GM12878 (cell line): ENCODE data around the gene RARRES1. TPM values are rescaled to one million over a fixed set of nuclear protein-coding genes. Genes with fewer than 3 reads are reported as not detected.
A peak's percentile ranks its signal among the peaks of the same experiment; 100 is the strongest.

ENCODE experiments used
- ATAC-seq: fragments of 200-7000 bp; cut with Tn5 transposase; 3 replicates; pipeline ENCODE4 v1.9.1; 2020; ENCODE audit warnings: mild to moderate bottlenecking, moderate library complexity
- BruUV-seq: library from RNA; stranded (reverse); fragments of 400-500 nt; replicated peaks from 2 replicates; lab custom pipeline; 2021; lab: Mats Ljungman, UMichigan
- CTCF ChIA-PET: fragments of 300-600 bp; sonication (Branson Sonifier 250); formaldehyde crosslinking; extraction: SDS; loops from one replicate; lab custom pipeline; 2021; ENCODE audit warnings: inconsistent platforms; lab: Yijun Ruan, JAX
- POLR2A ChIA-PET: fragments of 350-600 bp; formaldehyde crosslinking; extraction: SDS; loops from one replicate; lab custom pipeline; 2021; ENCODE audit warnings: inconsistent platforms; lab: Charles Lee
- RAD21 ChIA-PET: fragments of 300-600 bp; sonication (Branson Sonifier 250); formaldehyde crosslinking; loops from one replicate; lab custom pipeline; 2023; ENCODE audit warnings: antibody characterized with exemption; ENCODE audit not compliant: unreplicated experiment; lab: Charles Lee
- SMC1A ChIA-PET: fragments of 300-600 bp; sonication (Branson Sonifier 250); formaldehyde crosslinking; loops from one replicate; lab custom pipeline; 2023; ENCODE audit not compliant: unreplicated experiment, uncharacterized antibody; lab: Charles Lee
- DNase-seq: peaks from one replicate; pipeline ENCODE4 v3.0.0-alpha.2; 2011; ENCODE audit warnings: low read depth, low spot score
- FAIRE-seq: peaks from 3 replicates; lab custom pipeline; 2011; peaks lifted over from hg19 to GRCh38; lab: Jason Lieb, UNC
- H2AFZ ChIP-seq: 2 replicates; pipeline ENCODE4 v1.6.0; 2011; ENCODE audit warnings: low read depth, low read length, control low read depth; ENCODE audit not compliant: control insufficient read depth
- H3K27ac ChIP-seq: 2 replicates; pipeline ENCODE4 v1.5.1; 2011; ENCODE audit warnings: control low read depth; ENCODE audit not compliant: control insufficient read depth, insufficient read depth
- H3K27me3 ChIP-seq, 2 experiments: replicated peaks in 1 of 2; 2 replicates each; pipeline versions ENCODE4 v1.6.0 to v1.6.1; 2011; ENCODE audit warnings: low read length in 1 of 2; ENCODE audit not compliant: control insufficient read depth in 2 of 2, insufficient read depth in 2 of 2
- H3K36me3 ChIP-seq, 2 experiments: 2 replicates each; pipeline ENCODE4 v1.5.1; 2011; ENCODE audit warnings: low read length in 1 of 2; ENCODE audit not compliant: control insufficient read depth in 2 of 2, insufficient read depth in 2 of 2
- H3K4me1 ChIP-seq: 2 replicates; pipeline ENCODE4 v1.6.1; 2011; ENCODE audit warnings: mild to moderate bottlenecking, low read length, moderate library complexity, mixed read lengths; ENCODE audit not compliant: control insufficient read depth, insufficient read depth
- H3K4me2 ChIP-seq: 2 replicates; pipeline ENCODE4 v1.6.0; 2011; ENCODE audit warnings: control low read depth; ENCODE audit not compliant: control insufficient read depth, insufficient read depth
- H3K4me3 ChIP-seq: fragments of 200-600 bp; sonication (generic); 2 replicates; pipeline ENCODE4 v1.5.1; 2016
- H3K79me2 ChIP-seq: 2 replicates; pipeline ENCODE4 v1.6.0; 2011; ENCODE audit warnings: low read length; ENCODE audit not compliant: control insufficient read depth, insufficient read depth
- H3K9ac ChIP-seq: 2 replicates; pipeline ENCODE4 v1.8.0; 2011; ENCODE audit warnings: low read length, control low read depth, mixed read lengths; ENCODE audit not compliant: control insufficient read depth, insufficient read depth
- H3K9me3 ChIP-seq: replicated peaks from 3 replicates; pipeline ENCODE4 v1.5.1; 2011; ENCODE audit warnings: mild to moderate bottlenecking, low read length; ENCODE audit not compliant: control insufficient read depth, insufficient read depth
- H4K20me1 ChIP-seq: 2 replicates; pipeline ENCODE4 v1.6.0; 2011; ENCODE audit not compliant: control insufficient read depth, insufficient read depth
- BHLHE40 ChIP-seq, 2 experiments: fragments of 450-650 bp in 1 of 2; IDR thresholded peaks; 2 replicates each; pipeline ENCODE4 v1.6.1; 2011 to 2017; ENCODE audit warnings: low read depth in 2 of 2, borderline replicate concordance in 1 of 2, improper control_type of control experiment in 1 of 2, low read length in 1 of 2, mild to moderate bottlenecking in 1 of 2
- CBX5 ChIP-seq: sonication (generic); IDR thresholded peaks from 2 replicates; pipeline ENCODE4 v1.6.1; 2016; ENCODE audit warnings: low read depth, moderate library complexity, mild to moderate bottlenecking, inconsistent platforms
- EZH2 ChIP-seq: IDR thresholded peaks from 2 replicates; pipeline ENCODE4 v1.6.1; 2012; ENCODE audit warnings: low read depth, mild to moderate bottlenecking, control low read depth, inconsistent platforms, low read length, borderline replicate concordance; ENCODE audit not compliant: control insufficient read depth
- NFXL1 ChIP-seq: fragments of 450-650 bp; IDR thresholded peaks from 2 replicates; pipeline ENCODE4 v1.6.1; 2017; ENCODE audit warnings: antibody characterized with exemption, mild to moderate bottlenecking, borderline replicate concordance
- ZNF274 ChIP-seq: IDR thresholded peaks from one replicate; pipeline ENCODE4 v1.8.0; 2011; ENCODE audit not compliant: insufficient read length, insufficient read depth
- ZNF384 ChIP-seq: IDR thresholded peaks from 2 replicates; pipeline ENCODE4 v1.6.1; 2012; ENCODE audit warnings: low read depth, mild to moderate bottlenecking, low read length, improper control_type of control experiment, borderline replicate concordance
- ZNF622 ChIP-seq: fragments of 450-650 bp; IDR thresholded peaks from 2 replicates; pipeline ENCODE4 v1.6.1; 2017; ENCODE audit warnings: mild to moderate bottlenecking, inconsistent platforms
- WGBS: methylation state at CpG from one replicate; pipeline ENCODE4 v1.1.6; 2016; ENCODE audit warnings: low lambda C conversion rate; ENCODE audit not compliant: insufficient replicate concordance, insufficient coverage; ENCODE audit errors: missing lambda C conversion rate; 5-methylcytosine and 5-hydroxymethylcytosine counted together
- in situ Hi-C: fragments of 300-500 bp; cut with MboI; formaldehyde crosslinking; loops from 9 replicates; pipeline ENCODE4 v1.14.3; 2018; ENCODE audit warnings: mixed read lengths
- intact Hi-C: fragments of 100-400 bp; cut with micrococcal nuclease; formaldehyde crosslinking; loops from one replicate; pipeline ENCODE4 v1.14.2; 2022; ENCODE audit not compliant: unreplicated experiment
- polyA plus RNA-seq, 11 experiments: library from polyadenylated mRNA; depleted of rRNA in 4 of 11; unstranded in 6 of 11; stranded (reverse) in 5 of 11; fragments of >200 nt; fragmentation: Nextera tagmentation in 4 of 11; fragmentation: Illumina TruSeq in 1 of 11; extraction: Ambion mirVana in 4 of 11; extraction: Trizol in 1 of 11; gene quantifications; 1 replicate in 1 of 11; 2 replicates in 10 of 11; pipeline versions ENCODE4 v1.2.1 to v1.2.3, GENCODE V29; 2011 to 2016; ENCODE audit warnings: inconsistent platforms in 2 of 11, missing spikeins in 2 of 11, low read depth in 1 of 11
- total RNA-seq, 4 experiments: library from RNA; depleted of rRNA in 3 of 4; stranded (reverse); fragments of >200 nt in 3 of 4; fragmentation: Illumina TruSeq in 1 of 4; extraction: Trizol in 1 of 4; gene quantifications; 2 replicates each; pipeline versions ENCODE4 v1.2.1 to v1.2.3, GENCODE V29; 2013 to 2021
- TF ChIP-seq, protein P1 (sequence below): IDR thresholded peaks from 2 replicates; pipeline ENCODE4 v1.6.1; 2012; ENCODE audit warnings: low read depth, low read length, improper control_type of control experiment
- TF ChIP-seq, protein P2 (sequence below): fragments of 450-650 bp; formaldehyde crosslinking; IDR thresholded peaks from 2 replicates; pipeline ENCODE4 v1.4.0; 2022; ENCODE audit warnings: mild to moderate bottlenecking, moderate library complexity

The RARRES1 gene
- total and polyA plus RNA-seq, 10 of the 15 experiments (the other 5 are each of a cell fraction or from before 2014, with no cell fraction given), result 0.02 to 0.83 (median 0.63) TPM; not detected in 7

DNA sequence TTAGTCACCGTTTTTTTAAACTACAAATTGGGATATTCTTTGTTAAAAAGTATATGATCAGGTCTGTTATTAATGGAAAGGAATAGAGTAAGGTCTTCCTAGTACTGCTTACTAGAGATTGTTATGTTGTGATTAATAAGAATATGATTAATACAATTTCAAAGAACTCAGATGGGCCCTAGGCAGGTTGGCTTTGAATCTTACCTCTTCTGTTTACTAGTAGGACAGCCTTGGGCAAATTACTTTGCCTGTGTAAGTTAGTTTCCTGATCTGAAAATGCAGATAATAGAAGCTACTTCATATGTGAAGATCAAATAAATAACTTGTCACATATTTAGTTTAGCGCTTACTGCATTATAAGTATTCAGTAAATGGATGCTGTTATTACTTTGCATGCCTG, 81.1 kb downstream of the RARRES1 start:
- in situ Hi-C loops, result no loop called here
- Histone ChIP-seq H4K20me1 (no peaks in the 10 kb centered on the region), H3K36me3 (peaks cover 2 to 18% of the 10 kb centered on the region in 2 experiments), H3K27me3 (no peaks in the 10 kb centered on the region), H3K4me2 (no peak overlapping the region), H3K4me3 (no peak overlapping the region), H2AFZ (no peak overlapping the region), H3K9me3 (no peaks in the 10 kb centered on the region), H3K9ac (no peak overlapping the region), H3K4me1 (no peaks in the 10 kb centered on the region), H3K27ac (no peak overlapping the region), H3K79me2 (peaks cover 7% of the 10 kb centered on the region)
- ChIA-PET CTCF (interaction anchor here (0.8 to 1.5 kb wide), 6 partner anchors 9 to 141 kb away, joined by 3 to 6 read pairs (median 4); partner anchors contain the start of gene LXN), POLR2A (no interaction called here), RAD21 (no interaction called here), SMC1A (interaction anchor here (1.0 to 1.3 kb wide), 2 partner anchors 10 to 13 kb away, joined by 3 to 5 read pairs; no protein-coding TSS in a partner anchor)
- TF ChIP-seq ZNF622 (no peak), BHLHE40 (IDR thresholded peaks at IDR 0.05; ENCODE audit: borderline replicate concordance in 1 of 2, low read depth in 2 of 2, low read length in 1 of 2) (no peak)
- FAIRE-seq (no peak), DNase-seq (no peak), ATAC-seq (no peak)
- intact Hi-C loops, result no loop called here
- 100% methylated on average over 2 of the region's 2 CpGs for WGBS
- BruUV-seq, result no TSS peak

DNA sequence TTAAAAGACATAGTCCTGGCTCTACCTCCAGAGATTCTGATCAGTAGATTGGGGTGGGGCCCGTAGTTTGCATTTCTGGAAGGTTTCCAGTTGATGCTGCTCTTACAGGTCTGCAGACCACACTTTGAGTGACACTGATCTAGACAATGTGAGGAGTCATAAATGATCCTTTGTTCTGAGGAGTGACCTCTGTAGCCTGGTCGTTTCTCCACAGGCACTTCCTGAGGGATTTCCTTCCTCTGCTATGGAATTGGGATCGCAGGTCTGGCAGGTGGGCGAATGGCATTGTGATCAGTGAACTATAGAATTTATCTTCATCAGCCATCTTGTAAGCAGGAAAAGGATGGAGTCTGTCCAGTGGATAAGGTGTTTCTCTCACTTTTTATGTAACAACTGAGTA, 82.5 kb downstream of the RARRES1 start:
- in situ Hi-C loops, result no loop called here
- 59% methylated on average over 4 of the region's 4 CpGs for WGBS
- TF ChIP-seq, protein P1, sequence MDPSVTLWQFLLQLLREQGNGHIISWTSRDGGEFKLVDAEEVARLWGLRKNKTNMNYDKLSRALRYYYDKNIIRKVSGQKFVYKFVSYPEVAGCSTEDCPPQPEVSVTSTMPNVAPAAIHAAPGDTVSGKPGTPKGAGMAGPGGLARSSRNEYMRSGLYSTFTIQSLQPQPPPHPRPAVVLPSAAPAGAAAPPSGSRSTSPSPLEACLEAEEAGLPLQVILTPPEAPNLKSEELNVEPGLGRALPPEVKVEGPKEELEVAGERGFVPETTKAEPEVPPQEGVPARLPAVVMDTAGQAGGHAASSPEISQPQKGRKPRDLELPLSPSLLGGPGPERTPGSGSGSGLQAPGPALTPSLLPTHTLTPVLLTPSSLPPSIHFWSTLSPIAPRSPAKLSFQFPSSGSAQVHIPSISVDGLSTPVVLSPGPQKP, result no peak
- TF ChIP-seq NFXL1 (no peak), ZNF274 (no peak), ZNF384 (no peak), EZH2 (no peak), CBX5 (no peak)
- TF ChIP-seq, protein P2, sequence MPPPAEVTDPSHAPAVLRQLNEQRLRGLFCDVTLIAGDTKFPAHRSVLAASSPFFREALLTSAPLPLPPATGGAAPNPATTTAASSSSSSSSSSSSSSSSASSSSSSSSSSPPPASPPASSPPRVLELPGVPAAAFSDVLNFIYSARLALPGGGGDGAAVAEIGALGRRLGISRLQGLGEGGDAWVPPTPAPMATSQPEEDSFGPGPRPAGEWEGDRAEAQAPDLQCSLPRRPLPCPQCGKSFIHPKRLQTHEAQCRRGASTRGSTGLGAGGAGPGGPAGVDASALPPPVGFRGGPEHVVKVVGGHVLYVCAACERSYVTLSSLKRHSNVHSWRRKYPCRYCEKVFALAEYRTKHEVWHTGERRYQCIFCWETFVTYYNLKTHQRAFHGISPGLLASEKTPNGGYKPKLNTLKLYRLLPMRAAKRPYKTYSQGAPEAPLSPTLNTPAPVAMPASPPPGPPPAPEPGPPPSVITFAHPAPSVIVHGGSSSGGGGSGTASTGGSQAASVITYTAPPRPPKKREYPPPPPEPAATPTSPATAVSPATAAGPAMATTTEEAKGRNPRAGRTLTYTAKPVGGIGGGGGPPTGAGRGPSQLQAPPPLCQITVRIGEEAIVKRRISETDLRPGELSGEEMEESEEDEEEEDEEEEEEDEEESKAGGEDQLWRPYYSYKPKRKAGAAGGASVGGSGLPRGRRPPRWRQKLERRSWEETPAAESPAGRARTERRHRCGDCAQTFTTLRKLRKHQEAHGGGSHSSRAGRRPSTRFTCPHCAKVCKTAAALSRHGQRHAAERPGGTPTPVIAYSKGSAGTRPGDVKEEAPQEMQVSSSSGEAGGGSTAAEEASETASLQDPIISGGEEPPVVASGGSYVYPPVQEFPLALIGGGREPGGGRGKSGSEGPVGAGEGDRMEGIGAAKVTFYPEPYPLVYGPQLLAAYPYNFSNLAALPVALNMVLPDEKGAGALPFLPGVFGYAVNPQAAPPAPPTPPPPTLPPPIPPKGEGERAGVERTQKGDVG (CRISPR knock-in tag), result no peak

More for the DNA sequence above, 82.5 kb downstream of the RARRES1 start:
- Histone ChIP-seq H3K27ac (no peak overlapping the region), H3K4me2 (no peak overlapping the region), H3K4me1 (no peaks in the 10 kb centered on the region), H3K9me3 (no peaks in the 10 kb centered on the region), H3K36me3 (peaks cover 2 to 15% of the 10 kb centered on the region in 2 experiments), H3K4me3 (no peak overlapping the region), H2AFZ (no peak overlapping the region), H3K79me2 (peaks cover 20% of the 10 kb centered on the region), H3K27me3 (no peaks in the 10 kb centered on the region), H4K20me1 (no peaks in the 10 kb centered on the region), H3K9ac (no peak overlapping the region)
- no TSS peak for BruUV-seq
- ATAC-seq (peak; percentile 17; the same call in 2 of the 3 replicates), DNase-seq (no peak), FAIRE-seq (peak; percentile 31)
- ChIA-PET CTCF (no interaction called here), POLR2A (no interaction called here), RAD21 (no interaction called here), SMC1A (interaction anchor here (1.2 kb wide), 1 partner anchor 9 kb away, joined by 3 read pairs; no protein-coding TSS in a partner anchor)
- intact Hi-C loops, result loop anchor here (10.0 kb wide), 1 partner anchor 535 kb away; the partner anchor contains the start of gene RSRC1
